WI38 (cell line): ENCODE data around the gene HMGXB4.
A peak's percentile ranks its signal among the peaks of the same experiment; 100 is the strongest.

Source experiments
- H3K4me3 ChIP-seq: 2 replicates; pipeline ENCODE4 v1.5.1; 2011; ENCODE audit warnings: low read depth, mild to moderate bottlenecking, control low read depth, low read length
- CTCF ChIP-seq: IDR thresholded peaks from 2 replicates; pipeline ENCODE4 v1.5.1; 2012; ENCODE audit warnings: low read depth, mild to moderate bottlenecking, control low read depth, low read length

HMGXB4 gene

GRCh38 chr22:35258191-35258988 is 1.1 kb downstream of the HMGXB4 start:
- H3K4me3 ChIP-seq = peak overlapping the region; percentile 90
- no peak for TF ChIP-seq CTCF

GRCh38 chr22:35264986-35265385 is 7.7 kb downstream of the HMGXB4 start:
- no peak for TF ChIP-seq CTCF
- no peak overlapping the region for H3K4me3 ChIP-seq

- TF ChIP-seq CTCF = no peak
Observed at GRCh38 chr22:35266277-35266676, 9.0 kb downstream of the HMGXB4 start.

GRCh38 chr22:35269630-35270029 is 12.3 kb downstream of the HMGXB4 start:
- no peak for TF ChIP-seq CTCF
- H3K4me3 ChIP-seq = no peak overlapping the region

More at GRCh38 chr22:35266277-35266676, 9.0 kb downstream of the HMGXB4 start:
- H3K4me3 ChIP-seq = no peak overlapping the region

- no peak for TF ChIP-seq CTCF
- H3K4me3 ChIP-seq = no peak overlapping the region
Observed at GRCh38 chr22:35274154-35274871, 17.0 kb downstream of the HMGXB4 start.

GRCh38 chr22:35275580-35275979 is 18.3 kb downstream of the HMGXB4 start:
- no peak for TF ChIP-seq CTCF
- H3K4me3 ChIP-seq = no peak overlapping the region

GRCh38 chr22:35276019-35276418 is 18.7 kb downstream of the HMGXB4 start:
- no peak for TF ChIP-seq CTCF
- H3K4me3 ChIP-seq = no peak overlapping the region
